ENCODE results near the gene NEMP2.

Gene NEMP2

GRCh38 chr2:190534310-190535120 is at the start of gene NEMP2:
Gene NEMP2, minus strand, starts transcription at chr2:190534722. Its CDS starts 67 bp downstream, at chr2:190534655.
- DNase-seq (ENCODE audit: low read depth), result no peak

GRCh38 chr2:190583507-190584337 is 49.2 kb upstream of the NEMP2 start:
- DNase-seq (ENCODE audit: low read depth), result no peak

- DNase-seq (ENCODE audit: low read depth), result no peak
Observed at GRCh38 chr2:190582736-190583506, 48.4 kb upstream of the NEMP2 start.

- no peak for DNase-seq (ENCODE audit: low read depth)
Observed at GRCh38 chr2:190582019-190582418, 47.5 kb upstream of the NEMP2 start.

- no peak for DNase-seq (ENCODE audit: low read depth)
Observed at GRCh38 chr2:190579915-190580846, 45.7 kb upstream of the NEMP2 start.

GRCh38 chr2:190579058-190579410 is 44.5 kb upstream of the NEMP2 start:
- DNase-seq (ENCODE audit: low read depth), result no peak

- DNase-seq (ENCODE audit: low read depth), result peak; percentile 38
Observed at GRCh38 chr2:190578158-190579057, 43.9 kb upstream of the NEMP2 start.

- no peak for DNase-seq (ENCODE audit: low read depth)
Observed at GRCh38 chr2:190576573-190576972, 42.1 kb upstream of the NEMP2 start.

GRCh38 chr2:190575263-190575662 is 40.7 kb upstream of the NEMP2 start:
- no peak for DNase-seq (ENCODE audit: low read depth)

- DNase-seq (ENCODE audit: low read depth), result no peak
Observed at GRCh38 chr2:190574169-190574568, 39.6 kb upstream of the NEMP2 start.

GRCh38 chr2:190572246-190572645 is 37.7 kb upstream of the NEMP2 start:
- DNase-seq (ENCODE audit: low read depth), result no peak

GRCh38 chr2:190571686-190572085 is 37.2 kb upstream of the NEMP2 start:
- DNase-seq (ENCODE audit: low read depth), result no peak

GRCh38 chr2:190570871-190571270 is 36.3 kb upstream of the NEMP2 start:
- DNase-seq (ENCODE audit: low read depth), result no peak

- no peak for DNase-seq (ENCODE audit: low read depth)
Observed at GRCh38 chr2:190569994-190570755, 35.7 kb upstream of the NEMP2 start.

GRCh38 chr2:190564838-190565237 is 30.3 kb upstream of the NEMP2 start:
- DNase-seq (ENCODE audit: low read depth), result no peak

GRCh38 chr2:190563646-190564045 is 29.1 kb upstream of the NEMP2 start:
- DNase-seq (ENCODE audit: low read depth), result no peak

GRCh38 chr2:190563109-190563508 is 28.6 kb upstream of the NEMP2 start:
- no peak for DNase-seq (ENCODE audit: low read depth)

GRCh38 chr2:190562121-190562520 is 27.6 kb upstream of the NEMP2 start:
- DNase-seq (ENCODE audit: low read depth), result no peak

- no peak for DNase-seq (ENCODE audit: low read depth)
Observed at GRCh38 chr2:190561094-190561493, 26.6 kb upstream of the NEMP2 start.

Measured in stromal cell of bone marrow (primary cell).